ENCODE results near the gene CAPS2.

DNA sequence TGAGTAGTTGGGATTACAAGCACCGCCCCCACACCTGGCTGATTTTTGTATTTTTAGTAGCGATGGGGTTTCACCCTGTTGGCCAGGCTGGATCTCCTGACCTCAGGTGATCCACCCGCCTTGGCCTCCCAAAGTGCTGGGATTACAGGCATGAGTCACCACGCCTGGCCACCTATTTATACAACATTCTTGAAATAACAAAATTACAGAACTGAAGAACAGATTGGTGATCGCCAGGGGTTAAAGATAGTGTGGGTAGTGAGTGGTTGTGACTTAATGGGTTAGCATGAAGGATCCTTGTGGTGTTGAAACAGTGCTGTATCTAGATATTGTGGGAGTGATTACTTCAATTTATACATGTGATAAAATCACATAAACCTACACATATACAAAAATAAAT lies 11.7 kb upstream of the CAPS2 start:
- TF ChIP-seq, protein P1, sequence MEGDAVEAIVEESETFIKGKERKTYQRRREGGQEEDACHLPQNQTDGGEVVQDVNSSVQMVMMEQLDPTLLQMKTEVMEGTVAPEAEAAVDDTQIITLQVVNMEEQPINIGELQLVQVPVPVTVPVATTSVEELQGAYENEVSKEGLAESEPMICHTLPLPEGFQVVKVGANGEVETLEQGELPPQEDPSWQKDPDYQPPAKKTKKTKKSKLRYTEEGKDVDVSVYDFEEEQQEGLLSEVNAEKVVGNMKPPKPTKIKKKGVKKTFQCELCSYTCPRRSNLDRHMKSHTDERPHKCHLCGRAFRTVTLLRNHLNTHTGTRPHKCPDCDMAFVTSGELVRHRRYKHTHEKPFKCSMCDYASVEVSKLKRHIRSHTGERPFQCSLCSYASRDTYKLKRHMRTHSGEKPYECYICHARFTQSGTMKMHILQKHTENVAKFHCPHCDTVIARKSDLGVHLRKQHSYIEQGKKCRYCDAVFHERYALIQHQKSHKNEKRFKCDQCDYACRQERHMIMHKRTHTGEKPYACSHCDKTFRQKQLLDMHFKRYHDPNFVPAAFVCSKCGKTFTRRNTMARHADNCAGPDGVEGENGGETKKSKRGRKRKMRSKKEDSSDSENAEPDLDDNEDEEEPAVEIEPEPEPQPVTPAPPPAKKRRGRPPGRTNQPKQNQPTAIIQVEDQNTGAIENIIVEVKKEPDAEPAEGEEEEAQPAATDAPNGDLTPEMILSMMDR (IDR thresholded peaks at IDR 0.05) = no peak
- TF ChIP-seq POLR2A (IDR thresholded peaks at IDR 0.05) (no peak), EP300 (IDR thresholded peaks at IDR 0.05) (no peak)

All from upper lobe of left lung (tissue), 4 donors.